Measurements from ENCODE around the gene MSRB3.
"Not testable (repeated sequence)": the region's sequence is repeated elsewhere in the genome, so short reads cannot be mapped to it uniquely, and the experiment has no call there.

Gene MSRB3

DNA sequence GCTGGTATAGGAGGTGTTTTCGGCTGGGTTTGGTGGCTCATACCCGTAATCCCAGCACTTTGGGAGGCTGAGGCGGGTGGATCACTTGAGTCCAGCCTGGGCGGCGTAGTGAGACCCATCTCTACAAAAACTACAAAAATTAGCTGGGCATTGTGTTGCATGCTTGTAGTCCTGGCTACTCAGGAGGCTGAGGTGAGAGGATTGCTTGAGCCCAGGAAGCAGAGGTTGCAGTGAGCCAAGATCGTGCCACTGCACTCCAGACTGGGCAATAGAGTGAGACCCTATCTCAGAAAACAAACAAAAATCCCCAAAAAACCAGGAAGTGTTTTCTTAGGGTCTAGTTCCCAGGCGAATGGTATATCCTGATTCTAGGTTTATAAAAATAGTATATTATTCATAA lies 7.0 kb downstream of the MSRB3 start:
- in situ Hi-C loops (cut with MboI; ENCODE audit: low sequenced_read_pairs): not testable (repeated sequence)

DNA sequence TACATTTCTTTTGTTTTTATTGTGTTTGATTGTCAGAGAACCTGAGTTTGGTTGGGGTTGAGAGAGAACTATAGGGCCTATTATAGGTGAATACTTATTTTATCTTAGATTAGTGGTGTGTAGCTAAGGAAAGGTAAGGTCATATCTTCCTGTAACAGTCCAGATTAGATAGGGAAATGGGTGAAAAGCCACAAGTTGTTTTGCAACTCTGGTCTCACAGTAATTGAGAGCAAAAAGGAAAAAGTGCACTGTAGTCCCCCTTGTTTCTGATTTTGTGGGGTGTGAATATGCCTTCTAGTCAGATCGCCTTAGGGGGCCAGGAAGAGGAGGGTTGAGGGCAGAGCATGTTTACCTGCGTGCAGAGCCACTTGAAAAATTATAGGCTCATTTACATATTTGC lies 8.9 kb downstream of the MSRB3 start:
- in situ Hi-C loops (cut with MboI; ENCODE audit: low sequenced_read_pairs): no loop called here

DNA sequence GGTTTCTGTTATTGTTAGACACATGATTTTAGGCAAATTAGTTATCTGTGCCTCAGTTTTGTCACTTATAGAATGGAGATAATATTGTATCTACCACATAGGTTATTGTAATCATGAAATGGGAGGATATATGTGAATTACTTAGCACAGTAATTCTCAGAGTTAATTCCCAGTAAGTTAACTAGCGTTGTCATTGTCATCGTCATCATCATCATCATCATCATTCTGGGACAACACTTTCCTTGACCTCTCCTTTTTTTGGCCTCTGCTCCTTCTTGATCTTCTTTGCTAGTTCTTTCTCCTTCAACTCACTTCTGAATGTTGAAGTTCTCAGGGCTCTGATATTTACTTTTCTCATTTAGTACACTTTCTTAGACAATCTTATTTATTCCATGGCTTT lies 13.8 kb downstream of the MSRB3 start:
- in situ Hi-C loops (cut with MboI; ENCODE audit: low sequenced_read_pairs): no loop called here

DNA sequence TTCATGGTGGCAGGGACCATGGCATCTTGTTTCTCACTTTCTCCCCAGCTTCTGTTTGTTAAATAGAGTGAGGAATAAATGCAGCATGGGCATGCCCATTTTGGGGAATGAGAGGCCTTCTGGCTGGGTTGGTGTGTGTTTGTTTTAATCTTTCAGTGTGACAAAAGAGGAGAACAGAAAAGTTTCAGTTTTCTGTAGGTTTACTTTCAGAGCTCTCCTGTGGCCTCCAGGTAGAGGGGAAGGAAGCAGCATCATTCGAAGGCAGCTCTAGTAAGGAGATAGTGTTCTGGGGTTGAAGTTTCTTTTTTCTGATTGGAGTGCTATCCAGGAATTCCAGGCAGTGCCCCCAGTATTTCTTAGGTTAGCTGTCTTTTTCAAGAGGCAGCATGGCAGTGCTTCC lies 15.3 kb downstream of the MSRB3 start:
- in situ Hi-C loops (cut with MboI; ENCODE audit: low sequenced_read_pairs): no loop called here

DNA sequence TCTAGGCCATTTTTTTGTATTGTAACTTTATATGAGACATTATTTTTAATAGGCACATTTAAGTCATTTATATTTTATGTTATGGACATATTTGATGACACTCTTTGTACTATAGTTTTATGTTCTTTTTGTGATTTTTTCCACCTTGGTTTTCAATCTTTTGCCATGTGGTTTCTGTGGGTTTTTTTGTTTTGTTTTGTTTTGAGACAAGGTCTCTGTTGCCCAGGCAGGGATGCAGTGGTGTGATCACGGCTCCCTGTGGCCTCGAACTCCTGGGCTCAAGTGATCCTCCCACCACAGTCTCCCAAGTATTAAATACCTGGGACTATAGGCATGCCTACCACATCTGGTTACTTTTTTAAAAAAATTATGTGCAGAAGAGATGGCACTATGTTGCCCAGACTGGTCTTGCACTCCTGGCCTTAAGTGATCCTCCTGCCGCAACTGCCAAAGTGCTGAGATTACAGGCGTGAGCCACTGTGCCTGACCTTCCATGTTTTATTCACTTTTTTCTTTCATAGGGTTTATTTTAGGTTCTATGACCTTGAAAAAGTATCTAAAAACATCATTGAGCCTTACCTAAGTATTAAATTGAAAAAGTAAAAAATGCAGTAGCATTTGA lies 16.3 kb downstream of the MSRB3 start:
- in situ Hi-C loops (cut with MboI; ENCODE audit: low sequenced_read_pairs): no loop called here

DNA sequence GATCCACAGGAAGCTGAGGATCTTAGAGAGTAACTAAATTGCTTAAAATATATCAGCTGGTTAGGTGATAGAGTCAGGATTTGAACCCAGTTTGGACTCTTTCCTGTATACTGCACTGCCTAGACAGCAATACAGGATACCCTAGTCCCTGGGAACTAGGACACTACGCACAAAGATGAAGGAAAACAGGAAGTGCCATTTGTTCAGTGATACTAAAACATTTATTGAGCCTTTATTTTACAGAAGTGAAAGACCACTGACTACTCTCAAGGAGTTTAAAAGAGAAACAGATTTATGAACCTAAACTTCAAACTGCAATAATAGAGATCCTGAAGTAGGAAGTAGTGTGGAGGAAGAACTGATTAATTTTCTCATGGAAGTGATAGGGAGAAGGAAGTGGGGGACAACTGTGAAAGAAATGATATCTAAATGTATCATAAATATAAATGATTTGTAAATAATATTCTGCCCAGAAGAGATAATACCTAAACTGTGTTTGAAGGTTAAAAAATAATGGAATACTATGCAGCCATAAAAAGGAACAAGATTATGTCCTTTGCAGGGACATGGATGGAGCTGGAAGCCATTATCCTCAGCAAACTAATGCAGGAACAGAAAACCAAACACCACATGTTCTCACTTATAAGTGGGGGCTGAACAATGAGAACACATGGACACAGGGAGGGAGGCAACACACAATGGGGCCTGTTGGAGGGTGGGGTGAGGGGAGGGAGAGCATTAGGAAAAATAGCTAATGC lies 18.2 kb downstream of the MSRB3 start:
- in situ Hi-C loops (cut with MboI; ENCODE audit: low sequenced_read_pairs): no loop called here

DNA sequence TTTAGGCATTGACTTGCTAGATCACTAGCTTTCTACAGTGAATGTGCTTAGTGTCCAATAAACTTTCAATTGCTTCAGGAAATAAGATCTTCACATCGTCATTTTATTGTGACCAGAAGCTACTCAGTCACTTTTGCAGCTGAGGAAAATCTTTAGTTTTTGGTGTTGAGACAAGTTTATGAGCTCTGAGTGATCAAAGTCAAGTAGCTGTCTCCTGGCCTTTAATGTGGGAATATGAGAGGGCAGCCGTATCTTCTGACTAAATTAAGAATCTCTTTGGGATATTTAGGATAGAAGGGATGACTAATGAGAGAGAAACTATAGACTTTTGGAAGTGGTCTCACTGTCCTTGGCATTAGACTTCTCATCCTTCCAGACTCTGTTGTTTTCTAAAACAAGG lies 21.6 kb downstream of the MSRB3 start:
- in situ Hi-C loops (cut with MboI; ENCODE audit: low sequenced_read_pairs): loop anchor here (25.0 kb wide), 1 partner anchor 787 kb away; no protein-coding TSS in a partner anchor

DNA sequence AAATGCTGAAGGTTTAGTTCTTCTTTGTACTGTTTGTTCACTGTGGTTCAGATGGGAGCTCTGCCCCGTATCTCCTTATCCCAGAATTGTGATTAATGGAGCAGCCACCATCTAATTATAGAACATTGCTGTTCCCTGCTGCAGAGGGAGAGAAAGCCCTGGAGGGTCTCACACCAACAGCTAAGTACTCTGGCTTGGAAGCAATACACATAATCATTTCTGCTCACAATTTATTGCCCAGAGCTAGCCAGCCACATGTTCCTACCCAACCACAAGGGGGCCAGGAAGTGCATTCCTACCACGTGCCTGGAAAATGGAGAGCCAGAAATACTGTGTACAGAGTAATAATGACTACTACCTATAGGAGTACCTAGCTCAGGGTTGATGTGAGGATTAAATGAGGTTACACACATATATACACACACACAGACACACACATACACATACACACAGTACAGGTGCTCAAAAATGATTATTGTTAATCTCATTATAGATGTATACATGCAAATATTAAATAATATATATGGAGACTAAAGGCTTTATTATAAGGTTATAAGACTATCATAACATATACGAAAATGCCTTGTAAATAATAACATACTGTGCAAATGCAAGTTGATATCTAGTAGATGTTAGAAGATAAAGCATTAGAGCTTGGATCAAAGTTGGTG lies 22.3 kb downstream of the MSRB3 start:
- in situ Hi-C loops (cut with MboI; ENCODE audit: low sequenced_read_pairs): loop anchor here (25.0 kb wide), 1 partner anchor 786 kb away; no protein-coding TSS in a partner anchor

DNA sequence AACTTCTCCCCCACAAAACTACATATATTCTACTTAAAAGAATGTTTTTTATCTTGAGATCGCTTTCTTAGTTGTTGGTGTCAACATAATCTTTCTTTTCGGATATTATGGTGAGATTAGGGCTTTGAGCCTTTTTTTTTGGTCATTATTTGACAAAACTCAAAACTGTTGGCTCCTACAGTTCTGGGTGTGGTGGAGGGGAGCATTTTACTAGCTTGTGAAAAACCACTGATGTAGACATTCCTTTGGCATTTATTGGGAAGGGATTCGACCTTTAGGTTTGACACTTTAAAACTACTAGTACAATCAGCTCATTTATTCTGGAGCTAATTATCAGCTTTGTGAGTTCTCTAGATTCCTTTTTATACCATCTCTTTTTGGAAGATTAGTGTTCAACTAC lies 24.4 kb downstream of the MSRB3 start:
- in situ Hi-C loops (cut with MboI; ENCODE audit: low sequenced_read_pairs): loop anchor here (25.0 kb wide), 1 partner anchor 784 kb away; no protein-coding TSS in a partner anchor

DNA sequence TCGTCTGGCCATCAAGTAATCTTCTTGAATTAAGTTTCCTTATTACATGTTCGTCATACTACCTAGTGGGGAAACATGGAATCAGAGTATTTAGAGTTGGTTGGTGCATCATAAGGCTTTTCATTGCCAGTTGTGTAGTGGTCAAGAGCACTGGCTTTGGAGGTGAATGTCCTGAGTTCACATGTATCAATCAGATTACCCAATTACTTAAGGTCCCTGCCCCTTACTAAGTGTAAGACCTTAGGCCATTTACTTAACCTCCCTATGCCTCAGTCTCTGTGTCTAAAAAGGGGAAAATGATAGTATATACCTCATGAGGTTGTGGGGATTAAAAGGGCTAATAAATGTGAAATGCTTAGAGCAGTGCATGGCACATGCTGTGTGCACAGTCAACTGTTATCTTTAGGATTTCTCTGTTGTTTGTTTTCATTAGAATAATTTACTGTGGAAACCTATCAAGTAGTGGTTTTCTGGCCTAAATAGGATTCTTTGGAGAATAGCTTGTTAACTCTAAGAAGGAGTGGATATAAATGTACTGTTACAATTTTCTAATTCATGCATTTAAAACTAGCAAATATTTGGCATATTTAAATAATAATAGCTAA lies 27.0 kb downstream of the MSRB3 start:
- in situ Hi-C loops (cut with MboI; ENCODE audit: low sequenced_read_pairs): loop anchor here (25.0 kb wide), 1 partner anchor 782 kb away; no protein-coding TSS in a partner anchor

DNA sequence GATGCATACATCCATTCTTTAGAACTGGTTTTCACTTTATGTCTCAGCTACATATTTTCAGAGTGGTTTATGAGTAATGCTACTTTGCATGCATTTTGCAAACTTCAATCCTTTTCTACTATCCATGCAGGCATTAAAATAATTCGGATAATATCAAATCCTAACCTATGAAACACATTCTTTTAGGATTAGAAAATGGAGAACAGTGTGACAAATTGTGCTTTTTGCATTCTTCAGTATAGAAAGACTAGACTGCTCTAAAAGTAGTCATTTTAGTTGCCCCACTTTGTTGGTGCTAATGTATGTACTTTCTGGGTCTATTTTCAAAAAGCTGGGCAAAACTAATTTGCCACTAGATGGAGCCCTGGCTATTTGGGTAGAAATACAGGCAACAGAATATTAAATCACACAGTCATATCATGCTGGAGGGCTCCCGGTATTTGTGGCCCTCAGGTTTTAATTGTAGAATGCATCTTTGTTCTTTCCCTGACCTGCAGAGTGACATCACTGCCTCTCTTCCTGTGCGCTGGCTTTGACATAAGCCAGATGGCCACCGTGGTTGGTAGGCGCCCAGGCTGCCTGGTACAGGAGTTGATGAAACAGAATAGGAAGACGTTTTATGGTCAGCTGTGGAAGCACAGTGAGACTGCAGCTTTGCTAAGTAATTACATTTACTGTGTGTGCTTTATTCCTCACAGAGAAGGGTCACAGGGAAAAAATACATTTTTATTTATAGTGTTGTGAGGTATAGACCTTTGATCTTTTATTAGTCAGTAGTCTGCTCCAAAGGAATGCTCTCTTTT lies 28.1 kb downstream of the MSRB3 start:
- in situ Hi-C loops (cut with MboI; ENCODE audit: low sequenced_read_pairs): loop anchor here (25.0 kb wide), 1 partner anchor 781 kb away; no protein-coding TSS in a partner anchor

DNA sequence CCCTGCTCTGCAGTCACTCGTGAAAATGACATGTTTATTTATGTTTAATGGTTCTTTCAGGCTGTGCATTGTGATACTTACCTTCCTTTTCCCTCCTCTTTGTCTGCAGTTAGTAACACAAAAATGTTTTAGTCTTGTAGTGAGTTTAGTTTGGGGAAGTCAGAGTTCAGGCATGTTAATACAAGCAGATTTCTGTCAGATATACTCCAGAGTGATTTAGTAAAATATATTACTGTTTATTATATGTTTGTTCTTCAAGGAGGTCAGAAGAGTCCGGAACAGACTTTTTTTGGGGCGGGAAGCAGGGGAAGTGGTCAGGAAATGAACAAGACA lies 28.7 kb downstream of the MSRB3 start:
- in situ Hi-C loops (cut with MboI; ENCODE audit: low sequenced_read_pairs): loop anchor here (25.0 kb wide), 1 partner anchor 780 kb away; no protein-coding TSS in a partner anchor

DNA sequence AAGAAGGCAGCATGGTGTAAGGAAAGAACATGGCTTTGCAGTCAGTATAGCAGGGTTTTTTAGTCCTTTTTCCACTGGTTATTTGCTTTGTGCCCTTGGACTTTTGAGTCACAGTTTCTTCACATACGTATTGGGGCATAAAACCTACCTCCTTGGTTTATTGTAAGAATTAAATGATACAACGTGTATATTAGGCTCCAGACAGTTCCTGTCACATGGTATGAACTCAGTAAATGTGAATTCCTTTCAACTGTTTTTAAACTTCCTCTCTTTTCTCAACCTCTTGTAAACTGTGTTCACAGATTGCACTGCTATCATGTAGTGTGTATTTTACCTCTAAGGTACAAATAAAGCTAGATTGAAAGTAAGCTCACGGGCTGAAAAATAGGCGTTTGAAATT lies 29.5 kb downstream of the MSRB3 start:
- in situ Hi-C loops (cut with MboI; ENCODE audit: low sequenced_read_pairs): loop anchor here (25.0 kb wide), 1 partner anchor 779 kb away; no protein-coding TSS in a partner anchor

DNA sequence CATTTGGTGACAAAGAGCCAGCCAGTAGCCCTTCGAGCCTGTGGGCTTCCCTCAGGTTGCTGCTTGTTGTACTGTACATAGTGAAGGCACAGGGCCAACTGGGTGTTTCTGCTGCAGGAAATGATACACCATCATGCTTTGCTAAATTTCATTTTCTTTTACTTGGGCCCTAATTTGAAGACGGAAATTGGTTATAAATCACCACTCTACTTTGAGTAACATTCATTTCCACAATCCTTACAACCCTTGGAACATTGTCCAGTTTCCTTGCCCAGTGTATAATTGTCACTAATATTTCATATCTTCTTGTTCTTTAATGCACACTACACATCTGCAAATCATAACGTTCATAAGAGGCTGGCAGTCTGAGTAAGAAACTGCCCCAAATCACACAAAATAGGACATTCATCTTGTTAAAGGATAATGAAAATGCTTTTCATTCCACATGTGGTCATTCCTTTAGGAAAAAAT lies 30.2 kb downstream of the MSRB3 start:
- in situ Hi-C loops (cut with MboI; ENCODE audit: low sequenced_read_pairs): loop anchor here (25.0 kb wide), 1 partner anchor 779 kb away; no protein-coding TSS in a partner anchor

DNA sequence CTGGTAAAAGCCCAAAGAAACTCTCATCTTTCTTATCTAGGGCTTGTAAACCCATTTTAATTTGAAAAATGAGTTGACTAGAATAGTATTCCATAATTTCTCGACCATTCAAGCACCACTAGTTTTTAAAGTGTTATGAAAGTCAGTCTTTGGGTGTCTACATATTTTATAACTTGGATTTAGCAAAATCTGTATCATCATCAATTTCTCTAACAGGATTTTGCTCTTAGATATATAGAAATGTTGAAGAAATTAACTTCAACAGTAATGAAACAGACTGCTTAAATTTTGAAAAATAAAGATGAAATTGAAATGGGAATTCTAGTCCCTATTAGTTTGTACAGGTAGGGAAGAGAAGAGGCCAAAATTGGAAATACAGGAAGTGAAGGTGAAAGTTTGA lies 32.8 kb downstream of the MSRB3 start:
- in situ Hi-C loops (cut with MboI; ENCODE audit: low sequenced_read_pairs): loop anchor here (25.0 kb wide), 1 partner anchor 776 kb away; no protein-coding TSS in a partner anchor

DNA sequence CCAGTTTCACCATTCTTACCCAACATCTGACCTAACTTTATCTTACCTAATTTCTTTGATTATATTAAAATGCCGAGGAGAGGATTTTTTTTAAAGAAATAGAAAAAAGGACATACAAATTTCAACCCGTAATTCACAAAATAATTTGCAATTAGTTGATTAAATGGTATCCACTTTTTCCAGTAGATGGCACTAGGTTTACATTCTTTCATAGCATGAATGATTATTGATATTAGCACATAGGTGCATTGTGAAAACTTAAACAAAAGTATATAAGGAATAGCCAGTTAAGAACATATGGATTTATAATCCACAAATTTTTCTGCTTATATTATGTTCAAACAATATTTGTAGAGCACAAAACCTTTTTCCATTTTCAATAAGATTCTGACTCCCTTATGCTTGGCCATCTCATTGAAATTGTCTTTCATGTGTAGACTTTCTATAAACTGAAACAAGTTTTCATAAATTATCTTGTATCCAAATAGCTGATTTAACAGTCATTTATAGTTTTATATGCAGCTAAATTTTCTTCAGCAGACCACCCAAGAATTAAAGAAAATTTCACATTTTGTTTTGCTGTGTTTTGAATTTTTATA lies 35.3 kb downstream of the MSRB3 start:
- in situ Hi-C loops (cut with MboI; ENCODE audit: low sequenced_read_pairs): loop anchor here (25.0 kb wide), 1 partner anchor 773 kb away; no protein-coding TSS in a partner anchor

DNA sequence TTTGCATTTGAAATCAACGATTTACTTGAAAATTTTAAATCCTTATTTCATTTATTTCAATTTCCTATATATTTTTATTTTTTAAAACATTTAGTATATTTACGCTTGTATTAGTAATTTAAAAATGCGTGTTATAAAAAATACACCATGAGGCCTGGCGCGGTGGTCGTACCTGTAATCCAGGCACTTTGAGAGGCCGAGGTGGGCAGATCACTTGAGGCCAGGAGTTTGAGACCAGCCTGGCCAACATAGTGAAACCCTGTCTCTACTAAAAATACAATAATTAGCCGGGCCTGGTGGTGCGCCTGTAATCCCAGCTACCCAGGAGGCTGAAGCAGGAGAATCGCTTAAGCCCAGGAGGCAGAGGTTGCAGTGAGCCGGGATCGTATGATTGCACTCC lies 36.8 kb downstream of the MSRB3 start:
- in situ Hi-C loops (cut with MboI; ENCODE audit: low sequenced_read_pairs): loop anchor here (25.0 kb wide), 1 partner anchor 772 kb away; no protein-coding TSS in a partner anchor

DNA sequence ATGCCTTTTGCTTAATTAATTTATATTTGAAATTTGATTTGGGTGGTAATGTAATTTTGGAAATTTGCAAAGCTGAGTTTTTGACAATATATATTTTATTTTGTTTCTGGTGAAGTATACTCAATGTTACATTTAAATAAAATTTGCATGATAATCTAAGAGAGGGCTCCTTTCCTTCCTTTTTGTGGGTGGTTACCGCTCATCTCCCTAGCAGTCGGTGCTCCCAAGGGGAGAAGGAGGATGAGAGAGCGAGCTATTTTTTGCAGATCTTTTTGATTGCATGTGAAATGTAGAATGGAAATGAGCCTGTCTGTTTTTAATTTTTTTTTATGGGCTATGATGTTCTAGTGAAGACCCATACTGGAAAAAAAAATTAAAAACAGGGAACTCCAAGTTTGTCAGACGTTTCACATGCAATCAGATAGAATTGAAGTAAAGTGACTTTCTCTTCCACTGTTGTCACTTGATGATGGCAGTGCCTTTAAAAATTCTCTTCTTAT lies 39.8 kb downstream of the MSRB3 start:
- in situ Hi-C loops (cut with MboI; ENCODE audit: low sequenced_read_pairs): loop anchor here (25.0 kb wide), 1 partner anchor 769 kb away; no protein-coding TSS in a partner anchor

DNA sequence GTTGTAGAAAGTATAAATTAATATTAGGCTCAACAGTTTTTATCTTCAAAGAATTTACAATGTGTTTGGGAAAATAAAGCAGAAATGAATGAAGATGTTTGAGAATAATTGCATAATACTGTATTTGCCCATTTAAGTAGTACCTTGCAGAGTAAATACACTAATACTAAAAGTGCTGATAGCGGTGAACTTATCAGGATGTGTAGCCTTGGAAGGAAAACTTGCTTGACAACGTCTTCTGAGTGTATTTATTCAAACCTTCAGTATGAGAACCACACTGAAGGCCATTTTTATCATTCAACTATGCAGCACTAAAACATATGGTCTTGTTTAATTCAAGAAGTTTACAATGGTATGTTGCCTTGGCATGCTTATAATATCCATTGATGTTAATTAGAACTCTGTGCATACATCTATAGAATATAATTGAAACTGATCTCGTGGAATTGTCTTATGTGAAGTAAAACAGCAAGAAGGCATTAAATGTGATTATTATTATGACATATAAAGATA lies 41.3 kb downstream of the MSRB3 start:
- in situ Hi-C loops (cut with MboI; ENCODE audit: low sequenced_read_pairs): loop anchor here (25.0 kb wide), 1 partner anchor 768 kb away; no protein-coding TSS in a partner anchor
